Activated T-cell treated with anti-CD3 and anti-CD28 coated beads, Interleukin-2, amount 50 U/mL, for 1 hour (primary cell): ENCODE measurements around the gene TAOK1.

ENCODE experiments used
- DNase-seq: peaks from one replicate; pipeline ENCODE4 v3.0.0-alpha.2; 2020

The TAOK1 gene

DNA sequence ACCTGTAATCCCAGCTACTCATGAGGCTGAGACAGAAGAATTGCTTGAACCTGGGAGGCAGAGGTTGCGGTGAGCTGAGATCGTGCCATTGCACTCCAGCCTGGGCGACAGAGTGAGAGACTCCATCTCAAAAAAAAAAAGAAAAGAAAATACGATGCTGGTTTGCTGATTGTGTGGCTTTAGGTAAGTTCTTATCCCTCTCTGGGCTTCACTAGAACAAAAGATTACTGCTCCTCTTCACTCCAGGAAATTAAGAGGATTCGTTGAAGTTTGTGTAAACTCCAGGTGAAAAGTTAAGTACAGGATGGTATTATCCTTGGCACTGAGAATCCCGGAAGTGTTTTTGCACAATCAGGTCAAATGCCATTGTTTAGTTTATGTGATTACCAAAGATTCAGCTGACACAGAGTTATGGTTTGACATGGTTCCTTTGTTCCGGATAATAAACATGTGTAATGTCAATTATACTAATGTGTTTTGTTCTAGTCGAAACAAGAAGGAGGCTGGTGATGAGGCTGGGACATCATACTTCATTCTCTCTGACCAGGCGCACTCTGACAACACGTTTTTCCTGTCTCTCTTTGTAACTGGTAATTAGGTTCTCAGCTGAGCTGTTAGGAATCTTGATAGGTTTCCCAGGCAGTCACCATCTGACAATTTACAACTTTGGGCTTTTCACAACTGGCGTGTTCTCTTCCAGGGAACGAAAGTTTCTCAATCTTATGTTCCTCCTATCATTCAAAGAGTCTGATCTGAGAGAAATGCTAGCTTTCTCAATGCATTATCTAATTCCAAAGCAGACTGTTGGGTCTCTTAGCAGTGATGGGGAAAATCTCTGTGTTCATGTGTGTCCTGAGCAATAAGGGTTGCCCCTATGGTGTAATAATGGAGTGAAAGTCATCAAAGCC is 10.8 kb upstream of the TAOK1 start:
- no peak for DNase-seq

DNA sequence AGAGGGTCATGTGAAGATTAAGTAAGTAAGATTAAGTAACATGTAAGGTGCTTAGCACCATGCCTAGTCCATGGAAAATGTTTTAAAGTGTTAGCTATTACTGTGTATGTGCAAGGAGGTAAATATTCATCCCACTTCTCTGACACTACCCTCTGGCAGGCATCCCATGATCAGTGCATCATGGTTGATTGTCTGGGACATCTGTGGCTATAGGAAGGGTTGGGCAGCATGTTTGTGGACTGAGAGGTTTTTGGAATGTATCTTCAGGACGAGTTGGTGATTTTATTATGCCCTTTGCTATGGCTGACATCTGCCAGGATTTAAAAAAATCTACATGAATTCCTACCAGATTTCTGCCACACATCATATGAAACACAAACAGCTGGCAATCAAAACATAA is 6.5 kb upstream of the TAOK1 start:
- DNase-seq, result no peak

DNA sequence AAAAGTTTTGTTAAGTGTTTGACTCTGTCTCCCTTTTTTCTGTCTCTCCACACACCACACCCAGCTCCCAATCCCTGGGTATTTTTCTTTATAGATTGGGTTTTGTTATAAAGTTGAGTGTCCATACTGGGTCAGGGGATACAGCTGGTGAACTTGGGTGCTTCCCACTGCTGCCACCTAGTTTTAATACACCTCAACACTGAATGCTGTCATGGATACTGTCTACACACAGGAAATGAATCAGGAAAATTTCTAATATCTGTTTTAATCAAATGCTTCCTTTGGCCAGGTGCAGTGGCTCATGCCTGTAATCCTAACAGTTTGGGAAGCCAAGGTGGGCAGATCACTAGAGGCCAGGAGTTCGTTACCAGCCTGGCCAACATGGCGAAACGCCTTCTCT is 5.3 kb upstream of the TAOK1 start:
- no peak for DNase-seq

DNA sequence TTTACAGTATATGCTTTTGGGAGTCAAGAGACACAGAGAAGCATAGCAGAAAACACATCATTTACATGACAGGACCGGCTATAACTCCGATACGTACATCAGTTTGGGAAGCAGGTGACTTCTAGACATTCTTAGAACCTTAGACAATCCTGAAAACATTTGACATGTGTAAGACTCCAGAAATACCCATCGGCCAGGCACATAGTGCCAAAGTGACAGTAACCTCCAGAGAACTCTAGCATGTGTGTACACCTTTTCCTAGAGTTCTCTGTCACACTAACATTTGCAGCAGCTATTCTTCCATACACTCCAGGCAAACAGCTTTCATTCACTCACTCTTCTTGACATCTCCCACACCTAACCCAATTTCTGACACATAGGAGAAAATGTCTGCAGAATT is 3.4 kb upstream of the TAOK1 start:
- no peak for DNase-seq

DNA sequence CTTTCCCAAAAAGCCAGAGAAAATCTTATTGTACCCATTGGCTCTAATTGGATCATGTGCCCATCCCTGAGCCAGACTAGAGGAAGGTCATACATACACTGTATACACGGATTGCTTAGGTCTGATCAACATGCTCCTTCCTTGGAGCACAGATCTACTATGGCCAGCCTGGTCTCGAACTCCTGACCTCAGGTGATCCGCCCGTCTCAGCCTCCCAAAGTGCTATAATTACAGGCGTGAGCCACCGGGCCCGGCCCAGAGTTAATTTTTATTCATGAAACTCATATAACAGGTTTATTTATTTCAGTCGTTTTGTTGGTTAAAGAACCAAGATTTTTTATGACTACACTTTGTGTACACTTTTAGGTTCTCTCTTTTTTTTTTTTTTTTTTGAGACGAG is 1.2 kb upstream of the TAOK1 start:
- DNase-seq, result no peak

DNA sequence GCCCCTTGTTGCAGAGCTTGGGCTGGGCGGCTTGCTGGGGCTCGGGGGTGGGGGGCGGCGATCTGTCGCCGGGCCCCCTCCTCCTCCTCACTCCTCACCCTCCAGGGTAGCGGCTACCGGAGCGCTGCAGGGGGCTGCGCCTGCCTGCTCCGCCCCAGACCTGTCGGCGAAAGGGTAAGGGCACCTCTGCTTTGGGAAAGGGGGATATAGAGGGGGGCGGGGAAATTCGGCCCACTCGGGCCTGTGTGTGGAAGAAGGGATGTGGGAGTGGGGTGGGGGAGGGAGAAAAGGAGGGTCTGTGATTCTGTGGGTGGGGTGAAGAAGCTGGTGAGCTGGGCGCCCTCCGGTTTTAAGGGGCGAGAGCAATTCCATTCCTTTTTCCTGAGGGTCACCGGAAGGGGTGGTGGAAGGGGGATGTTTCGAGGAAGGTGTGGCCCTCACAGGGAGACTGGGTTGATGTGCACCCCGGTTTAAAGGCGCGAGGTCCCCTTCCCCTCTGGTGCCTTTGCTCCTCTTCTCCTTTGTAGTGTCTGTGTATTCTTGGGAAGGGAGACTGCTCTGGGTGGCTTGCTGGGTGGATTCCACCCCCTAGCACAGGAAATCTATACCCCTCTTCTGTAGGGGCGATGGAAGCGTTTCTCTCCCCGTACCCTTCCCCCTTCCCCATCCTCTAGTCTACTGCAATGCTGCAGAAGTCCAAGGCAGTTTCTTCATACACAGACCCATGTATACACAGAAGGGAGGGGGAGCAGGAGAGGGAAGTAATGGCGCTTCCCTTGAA is 878 bp downstream of the TAOK1 start:
- peak; percentile 25 for DNase-seq

DNA sequence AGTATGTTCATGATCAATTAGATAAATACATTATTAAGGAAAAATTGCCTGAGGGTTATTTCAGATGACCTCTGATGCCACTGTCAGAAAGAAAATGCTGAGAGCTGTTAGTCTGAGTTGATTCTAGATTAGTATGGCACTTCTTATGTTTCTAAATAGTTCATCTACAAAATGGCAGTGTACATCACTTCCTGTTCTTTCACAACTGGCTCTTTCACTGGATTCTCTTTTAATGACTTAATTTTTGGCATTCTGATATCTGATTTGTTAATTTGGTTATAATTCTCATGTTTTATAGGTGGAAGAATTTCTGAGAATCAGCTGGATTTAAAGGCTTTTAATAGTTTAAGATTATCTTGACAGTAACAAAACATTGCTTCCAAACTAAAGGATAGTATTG is 3.3 kb downstream of the TAOK1 start:
- DNase-seq, result no peak

DNA sequence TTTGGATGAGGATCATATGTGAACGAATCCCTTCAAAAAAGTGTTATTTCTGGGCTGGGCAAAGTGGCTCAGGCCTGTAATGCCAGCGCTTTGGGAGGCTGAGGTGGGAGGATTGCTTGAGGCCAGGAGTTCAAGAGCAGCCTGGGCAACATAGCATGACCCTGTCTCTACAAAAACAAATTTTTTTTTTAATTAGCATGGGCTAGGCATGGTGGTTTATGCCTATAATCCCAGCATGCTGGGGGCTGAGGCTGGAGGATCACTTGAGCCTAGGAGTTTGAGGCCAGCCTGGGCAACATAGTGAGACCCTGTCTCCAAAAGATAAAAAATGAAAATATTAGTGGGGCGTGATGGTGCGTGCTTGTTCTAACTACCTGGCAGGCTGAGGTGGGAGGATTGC is 4.6 kb downstream of the TAOK1 start:
- no peak for DNase-seq

DNA sequence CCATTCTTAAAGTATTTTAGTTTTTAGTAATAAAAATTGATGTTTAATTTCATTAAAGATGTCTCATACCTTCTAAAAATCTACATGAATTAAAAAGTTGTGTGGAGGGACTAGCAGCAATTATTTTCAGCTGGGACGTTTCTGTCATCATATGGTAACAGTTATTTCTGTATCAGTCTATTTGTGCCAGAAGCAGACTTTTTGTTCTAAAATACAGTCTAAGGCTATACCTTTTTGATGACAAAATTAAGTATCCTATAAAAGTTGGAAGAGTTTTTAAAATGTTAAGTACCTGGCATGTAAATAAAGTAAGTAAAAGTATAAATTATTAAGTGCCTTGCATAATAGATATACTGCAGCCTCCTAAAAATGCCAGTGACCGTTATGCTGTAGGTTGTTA is 5.9 kb downstream of the TAOK1 start:
- no peak for DNase-seq

DNA sequence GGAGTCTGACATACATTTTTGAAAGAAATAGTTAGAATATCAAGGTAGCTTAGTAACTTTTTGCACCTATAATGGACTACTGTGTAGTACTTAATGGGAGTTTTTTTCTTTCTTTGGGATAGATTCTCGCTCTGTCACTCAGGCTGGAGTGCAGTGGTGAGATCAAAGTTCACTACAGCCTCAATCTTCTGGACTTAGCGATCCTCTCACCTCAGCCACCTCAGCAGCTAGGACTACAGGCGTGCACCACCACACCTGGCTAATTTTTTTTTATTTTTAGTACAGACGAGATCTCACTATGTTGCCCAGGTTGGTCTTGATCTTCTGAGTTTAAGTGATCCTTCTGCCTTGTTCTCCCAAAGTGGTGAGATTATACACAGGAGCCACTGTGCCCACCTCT is 9.5 kb downstream of the TAOK1 start:
- DNase-seq, result no peak

DNA sequence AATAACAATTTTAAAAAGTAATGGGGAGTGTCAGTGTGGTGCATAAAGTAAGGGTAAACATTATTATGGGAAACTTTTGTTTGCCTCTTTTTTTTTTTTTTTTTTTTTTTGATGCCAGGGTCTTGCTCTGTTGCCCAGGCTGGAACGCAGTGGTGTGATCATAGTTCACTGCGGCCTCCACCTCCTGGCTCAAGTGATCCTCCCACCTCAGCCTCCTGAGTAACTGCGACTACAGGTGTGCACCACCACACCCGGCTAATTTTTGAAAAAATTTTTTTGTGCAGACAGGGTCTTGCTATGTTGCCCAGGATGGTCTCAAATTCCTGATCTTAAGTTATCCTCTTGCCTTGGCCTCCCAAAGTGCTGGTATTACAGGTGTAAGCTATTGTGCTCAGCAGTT is 10.7 kb downstream of the TAOK1 start:
- DNase-seq, result no peak

DNA sequence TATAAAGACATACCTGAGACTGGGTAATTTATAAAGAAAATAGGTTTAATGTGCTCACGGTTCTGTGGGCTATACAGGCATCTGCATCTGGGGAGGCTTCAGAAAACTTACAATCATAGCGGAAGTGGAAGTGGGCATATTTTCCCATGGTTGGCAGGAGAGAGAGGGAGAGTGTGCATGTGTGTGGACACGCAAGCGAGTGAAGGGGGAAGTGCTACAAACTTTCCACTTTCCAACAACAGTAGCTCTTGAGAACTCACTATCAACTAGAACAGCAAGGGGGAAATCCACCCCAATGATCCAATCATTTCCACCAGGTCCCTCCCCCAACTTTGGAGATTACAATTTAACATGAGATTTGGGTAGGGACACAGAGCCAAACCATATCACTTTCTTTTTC is 11.1 kb downstream of the TAOK1 start:
- no peak for DNase-seq

DNA sequence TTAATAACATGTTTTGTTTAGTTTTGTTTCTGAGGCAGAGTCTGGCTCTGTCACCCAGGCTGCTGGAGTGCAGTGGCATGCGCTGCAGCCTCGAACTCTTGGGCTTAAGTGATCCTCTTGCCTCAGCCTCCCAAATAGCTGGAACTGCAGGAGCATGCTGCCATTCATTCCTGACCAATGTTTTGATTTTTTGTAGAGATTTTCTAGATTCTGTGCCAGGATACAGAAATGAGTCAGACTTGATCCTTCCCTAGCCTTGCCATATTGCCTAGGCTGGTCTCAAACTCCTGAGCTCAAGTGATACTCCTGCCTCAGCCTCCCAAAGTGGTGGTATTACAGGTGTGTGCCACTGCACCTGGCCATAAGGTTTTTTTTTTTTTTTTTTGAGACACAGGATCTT is 17.7 kb downstream of the TAOK1 start:
- DNase-seq, result no peak

DNA sequence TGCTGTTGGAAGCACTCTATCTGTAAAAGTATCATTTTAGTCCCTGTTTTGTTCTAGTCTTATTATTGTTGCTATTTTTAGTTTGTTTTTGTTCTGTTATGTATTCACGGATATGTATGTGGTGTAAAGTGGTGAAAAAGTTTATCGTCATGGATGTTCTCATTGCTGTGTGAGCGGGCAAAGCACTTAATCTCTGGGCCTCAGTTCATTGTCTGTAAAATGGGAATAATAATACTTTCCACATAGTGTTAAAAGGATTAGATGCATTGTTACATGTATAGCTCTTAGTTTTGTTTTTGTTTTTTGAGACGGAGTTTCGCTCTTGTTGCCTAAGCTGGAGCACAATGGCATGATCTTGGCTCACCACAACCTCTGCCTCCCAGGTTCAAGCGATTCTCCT is 19.8 kb downstream of the TAOK1 start:
- no peak for DNase-seq

DNA sequence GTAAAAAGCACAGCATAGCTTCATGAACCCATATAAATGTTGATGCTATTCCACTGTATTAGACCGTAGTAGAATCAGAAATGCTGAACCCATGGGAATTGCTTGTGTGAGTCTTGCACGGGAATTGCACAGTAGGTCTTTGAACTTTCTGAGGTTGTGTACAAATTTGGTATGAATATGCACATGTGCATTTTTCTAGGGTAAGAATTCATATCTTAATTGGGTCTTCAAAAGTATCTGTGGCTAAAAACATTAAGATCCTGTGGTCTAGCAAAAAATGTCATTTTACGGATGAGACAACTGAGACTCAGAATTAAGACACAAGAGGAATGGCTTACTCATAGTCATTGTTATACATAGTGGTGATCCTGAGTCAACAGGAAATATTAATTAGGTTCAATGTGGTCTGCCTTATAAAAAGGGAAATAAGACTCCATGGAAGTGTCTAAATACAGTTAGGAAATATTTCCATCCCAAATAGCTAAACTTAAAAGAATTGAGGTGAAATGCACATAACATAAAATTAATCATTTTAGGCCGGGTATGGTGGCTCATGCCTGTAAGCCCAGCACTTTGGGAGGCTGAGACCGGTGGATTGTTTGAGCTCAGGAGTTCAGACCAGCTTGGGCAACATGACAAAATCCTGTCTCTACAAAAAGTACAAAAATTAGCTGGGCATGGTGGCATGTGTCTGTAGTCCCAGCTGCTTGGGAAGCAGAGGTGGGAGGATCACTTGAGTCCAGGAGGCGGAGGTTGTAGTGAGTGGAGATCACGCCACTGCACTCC is 22.8 kb downstream of the TAOK1 start:
- no peak for DNase-seq

DNA sequence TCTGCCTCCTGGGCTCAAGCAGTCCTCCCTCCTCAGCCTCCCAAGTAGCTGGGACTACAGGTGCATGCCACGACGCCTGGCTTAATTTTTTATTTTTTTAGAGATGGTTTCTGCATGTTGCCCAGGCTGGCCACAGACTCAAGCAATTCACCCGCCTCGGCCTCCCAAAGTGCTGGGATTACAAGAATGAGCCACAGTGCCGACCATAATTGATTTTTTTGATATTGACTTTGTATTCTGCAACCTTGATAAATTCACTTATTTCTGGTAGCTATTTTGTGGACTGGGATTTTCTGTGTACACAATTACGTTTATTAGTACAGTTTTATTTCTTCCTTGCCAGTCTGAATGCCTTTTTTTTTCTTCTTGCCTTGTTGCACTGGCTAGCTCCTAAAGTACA is 30.0 kb downstream of the TAOK1 start:
- no peak for DNase-seq

DNA sequence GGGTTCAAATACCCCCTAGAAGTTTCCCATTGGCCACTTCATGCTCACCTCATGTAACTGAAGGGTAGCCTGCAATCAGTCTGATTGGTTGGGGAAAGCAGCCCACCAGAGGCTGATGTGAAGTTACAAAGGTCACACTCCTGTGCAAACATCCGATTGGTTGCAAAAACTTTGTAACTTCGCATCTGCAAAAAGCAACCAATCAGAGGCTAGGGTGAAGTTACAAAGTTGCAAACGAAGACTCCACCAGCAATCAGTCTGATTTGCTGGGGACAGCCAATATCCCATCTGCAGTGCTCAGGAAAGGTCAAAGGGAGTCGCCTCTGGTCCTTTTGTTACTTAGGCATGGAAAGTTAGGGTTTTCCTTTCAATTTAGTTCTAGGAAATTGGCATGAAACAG is 40.1 kb downstream of the TAOK1 start:
- DNase-seq, result no peak

DNA sequence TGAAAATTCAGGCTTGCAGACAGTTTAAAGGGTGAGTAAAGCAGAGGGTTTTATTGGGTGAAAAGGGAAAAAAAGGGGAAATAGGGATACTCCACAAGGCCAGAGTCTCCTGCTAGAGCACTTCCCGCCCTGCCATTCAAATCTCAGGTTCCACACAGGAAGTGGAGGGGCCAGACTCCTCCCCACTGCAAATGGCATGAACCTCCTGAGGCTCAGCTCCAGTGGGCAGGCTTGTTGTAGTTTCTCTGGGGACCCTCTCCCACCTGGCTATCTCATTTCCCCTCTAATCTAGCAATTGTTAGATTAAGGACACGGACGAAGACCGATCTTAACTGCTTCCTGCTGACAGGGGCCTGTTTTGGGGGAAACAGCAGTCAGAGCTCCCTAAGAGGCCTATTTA is 43.4 kb downstream of the TAOK1 start:
- DNase-seq, result no peak

DNA sequence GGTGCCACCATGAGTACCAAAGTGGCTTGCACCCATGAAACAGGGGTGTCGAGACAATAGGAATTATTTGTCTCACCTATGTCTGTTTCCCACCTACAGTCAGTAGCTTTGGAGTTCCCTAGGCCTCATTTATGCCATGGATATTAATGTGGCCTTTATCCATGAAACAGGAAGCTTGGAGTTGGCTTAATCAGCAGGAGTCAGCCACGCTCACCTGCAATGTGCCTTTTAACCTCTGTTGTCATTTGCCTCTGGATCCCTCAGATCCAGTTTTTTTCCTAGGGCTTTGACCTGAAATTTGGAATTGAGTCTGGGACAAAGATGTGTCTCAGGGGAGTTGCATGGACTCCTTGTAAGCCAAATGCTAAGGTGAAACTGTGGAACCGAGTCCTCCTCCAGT is 44.4 kb downstream of the TAOK1 start:
- no peak for DNase-seq

DNA sequence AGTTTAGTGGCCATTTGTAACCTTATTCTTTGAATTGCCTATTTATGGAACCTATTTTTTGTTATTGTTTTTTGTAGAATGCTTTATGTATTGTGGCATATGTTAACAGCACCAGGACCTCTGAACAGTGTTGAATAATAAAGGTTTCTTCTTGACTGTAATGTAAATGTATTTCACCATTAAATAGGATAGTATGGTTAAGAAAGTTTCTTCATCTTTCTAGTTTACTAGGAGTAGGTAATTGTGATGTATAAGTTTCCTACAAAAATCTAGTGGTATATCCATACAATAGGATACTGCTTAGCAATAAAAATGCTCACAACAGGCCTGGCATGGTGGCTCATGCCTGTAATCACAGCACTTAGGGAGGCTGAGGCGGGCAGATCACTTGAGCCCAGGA is 52.3 kb downstream of the TAOK1 start:
- no peak for DNase-seq

DNA sequence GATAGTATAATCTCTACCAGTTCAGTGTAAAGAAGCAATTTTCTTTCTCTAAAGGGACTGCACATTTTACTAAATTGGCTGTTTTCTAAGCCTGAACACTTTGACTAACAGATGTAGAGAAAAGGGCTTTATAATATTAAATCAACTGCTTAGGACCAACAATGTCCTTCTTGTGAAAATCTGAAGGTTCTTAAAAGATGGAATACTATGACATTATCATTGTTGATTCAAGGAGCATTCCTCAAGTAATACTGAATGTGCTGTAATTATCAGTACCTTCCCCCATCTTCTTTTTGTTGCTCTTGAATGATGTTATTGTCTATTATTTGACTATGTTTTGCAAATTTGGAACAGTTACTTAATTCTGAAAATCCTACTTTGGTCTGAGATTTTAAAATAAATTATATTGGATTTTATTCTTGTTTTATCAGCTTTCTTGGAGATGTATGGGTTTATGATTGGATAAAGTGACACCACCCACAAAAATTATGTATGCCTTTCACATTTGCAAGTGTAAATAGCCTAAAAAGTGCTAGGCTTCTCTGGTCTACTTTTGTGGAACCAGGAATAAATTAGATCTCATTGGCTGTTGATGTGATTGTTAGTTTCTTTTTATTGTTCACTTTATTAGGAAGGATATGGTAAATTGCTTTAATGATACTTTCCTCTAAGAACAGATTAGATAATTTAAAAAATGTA is 53.0 kb downstream of the TAOK1 start:
- DNase-seq, result no peak

DNA sequence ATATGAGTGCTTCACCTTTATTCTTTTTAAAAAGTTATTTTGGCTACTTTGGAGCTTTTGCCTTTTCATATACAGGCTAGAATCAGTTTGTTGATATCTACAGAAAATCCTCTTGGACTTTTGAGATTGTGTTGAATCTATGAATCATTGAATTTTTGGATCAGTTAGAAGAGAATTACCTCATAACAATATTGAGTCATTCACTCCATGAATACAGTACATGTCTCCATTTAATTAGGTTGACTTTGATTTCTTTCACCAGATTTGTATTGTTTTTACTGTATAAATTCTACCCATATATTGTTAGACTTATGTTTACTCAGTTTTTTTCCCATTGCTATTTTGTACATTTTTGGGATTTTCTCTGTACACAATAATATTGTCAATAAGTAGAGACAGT is 54.4 kb downstream of the TAOK1 start:
- no peak for DNase-seq

DNA sequence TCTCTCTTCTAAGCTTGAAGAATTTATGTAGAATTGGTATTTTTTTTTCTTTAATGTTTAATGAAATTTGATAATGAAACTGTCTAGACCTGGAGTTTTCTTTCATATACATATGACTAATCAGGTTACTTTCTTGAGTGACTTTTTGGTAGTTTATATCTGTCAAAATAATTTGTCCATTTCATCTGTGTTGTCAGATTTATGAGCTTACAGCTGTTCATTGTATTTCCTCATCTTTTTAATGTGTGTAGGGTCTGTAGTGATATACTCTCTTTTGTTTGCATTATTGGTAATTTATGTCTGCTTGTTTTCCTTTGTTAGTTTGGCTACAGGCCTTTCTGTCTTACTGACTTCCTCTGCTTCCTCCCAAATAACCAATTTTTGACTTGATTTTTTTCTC is 55.7 kb downstream of the TAOK1 start:
- DNase-seq, result no peak
